Ovary (tissue), 3 donors: ENCODE results near the gene SLC5A11.

Experiments used
- CTCF ChIP-seq, 3 donors: fragments of 450-650 bp in 2 of 3; fragments of 200-600 bp in 1 of 3; IDR thresholded peaks; one replicate each; pipeline versions ENCODE4 v1.5.1 to v1.8.0; 2016 to 2022; ENCODE audit warnings: antibody characterized with exemption in 3 of 3, mild to moderate bottlenecking in 1 of 3
- EP300 ChIP-seq: sonication (generic); formaldehyde crosslinking; IDR thresholded peaks from one replicate; pipeline ENCODE4 v1.6.1; 2017; ENCODE audit warnings: antibody characterized with exemption
- POLR2A ChIP-seq: fragments of 450-650 bp; IDR thresholded peaks from one replicate; pipeline ENCODE4 v1.6.1; 2017; ENCODE audit warnings: antibody characterized with exemption, mild to moderate bottlenecking, moderate library complexity
- donor health status: DM: no; HTN: no; CAD: no.

- no peak for TF ChIP-seq CTCF (IDR thresholded peaks at IDR 0.05)
- TF ChIP-seq POLR2A: no peak
- TF ChIP-seq EP300: no peak
Observed at GRCh38 chr16:24909856-24910255, 64.1 kb downstream of the SLC5A11 start.
